ENCODE measurements around the gene ARHGAP8. TPM values are rescaled to one million over a fixed set of nuclear protein-coding genes. Genes with fewer than 3 reads are reported as not detected.

ARHGAP8 gene
- total and polyA plus RNA-seq, 10 of the 15 experiments (the other 5 are each of a cell fraction or from before 2014, with no cell fraction given), result 0.33 TPM; not detected in 9

DNA sequence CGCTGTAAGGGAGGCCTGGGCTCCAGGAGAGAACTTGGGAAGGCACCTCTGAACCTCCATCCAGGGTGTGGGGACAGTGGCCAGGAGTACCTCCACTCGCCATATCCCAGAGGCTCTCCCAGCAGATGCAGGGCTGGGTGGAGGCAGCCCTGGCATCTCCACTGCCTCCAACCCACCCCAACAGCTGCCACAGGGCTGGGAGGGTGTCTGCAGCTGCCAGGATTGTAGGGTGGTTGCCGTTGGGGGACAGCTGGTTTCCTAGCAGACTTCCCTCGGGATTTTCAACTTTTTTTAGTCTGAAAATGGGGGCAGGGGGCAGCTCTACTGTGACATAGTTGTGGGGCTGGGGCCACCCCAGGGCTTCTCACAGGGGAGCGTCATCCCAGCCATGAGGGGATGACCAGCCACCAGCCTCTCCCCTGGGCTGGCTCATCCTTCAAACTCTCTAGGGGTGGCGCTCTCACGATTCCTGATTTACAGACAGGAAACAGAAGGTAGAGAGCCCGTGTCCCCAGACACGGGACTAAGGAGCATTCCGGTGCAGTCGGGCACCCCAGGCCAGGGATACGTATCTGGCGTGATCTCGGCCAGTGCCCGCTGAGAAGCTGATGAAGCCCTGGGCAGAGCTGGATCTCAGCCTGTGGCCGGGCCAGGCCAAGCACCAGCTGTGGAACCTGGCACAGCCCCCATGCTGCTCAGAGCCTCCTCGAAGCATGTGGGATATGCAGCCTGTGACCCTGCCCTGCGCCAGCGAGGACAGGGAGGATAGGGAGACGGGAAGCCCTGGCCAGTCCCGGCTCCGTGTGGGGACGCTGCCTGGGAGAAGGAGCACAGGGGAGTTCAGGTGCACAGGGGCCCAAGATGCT lies 40.5 kb upstream of the ARHGAP8 start (continued):
- TF ChIP-seq BCLAF1 (IDR thresholded peaks at IDR 0.05) (no peak), MEF2B (IDR thresholded peaks at IDR 0.05; ENCODE audit: partially characterized antibody, poor library complexity, severe bottlenecking) (no peak), SIX5 (IDR thresholded peaks at IDR 0.05; ENCODE audit: low read depth, low read length, severe bottlenecking) (no peak), RFX5 (IDR thresholded peaks at IDR 0.05; ENCODE audit: low read depth, low read length) (no peak), PRDM15 (CRISPR knock-in tag; IDR thresholded peaks at IDR 0.05) (no peak), BCL11A (IDR thresholded peaks at IDR 0.05; ENCODE audit: low read depth, low read length) (no peak), MYC (IDR thresholded peaks at IDR 0.05; ENCODE audit: insufficient read depth, insufficient read length, insufficient replicate concordance, low read length, severe bottlenecking) (no peak), E2F4 (IDR thresholded peaks at IDR 0.05; ENCODE audit: low read depth, low read length) (no peak)
- TF ChIP-seq, protein P1, sequence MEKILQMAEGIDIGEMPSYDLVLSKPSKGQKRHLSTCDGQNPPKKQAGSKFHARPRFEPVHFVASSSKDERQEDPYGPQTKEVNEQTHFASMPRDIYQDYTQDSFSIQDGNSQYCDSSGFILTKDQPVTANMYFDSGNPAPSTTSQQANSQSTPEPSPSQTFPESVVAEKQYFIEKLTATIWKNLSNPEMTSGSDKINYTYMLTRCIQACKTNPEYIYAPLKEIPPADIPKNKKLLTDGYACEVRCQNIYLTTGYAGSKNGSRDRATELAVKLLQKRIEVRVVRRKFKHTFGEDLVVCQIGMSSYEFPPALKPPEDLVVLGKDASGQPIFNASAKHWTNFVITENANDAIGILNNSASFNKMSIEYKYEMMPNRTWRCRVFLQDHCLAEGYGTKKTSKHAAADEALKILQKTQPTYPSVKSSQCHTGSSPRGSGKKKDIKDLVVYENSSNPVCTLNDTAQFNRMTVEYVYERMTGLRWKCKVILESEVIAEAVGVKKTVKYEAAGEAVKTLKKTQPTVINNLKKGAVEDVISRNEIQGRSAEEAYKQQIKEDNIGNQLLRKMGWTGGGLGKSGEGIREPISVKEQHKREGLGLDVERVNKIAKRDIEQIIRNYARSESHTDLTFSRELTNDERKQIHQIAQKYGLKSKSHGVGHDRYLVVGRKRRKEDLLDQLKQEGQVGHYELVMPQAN (conservative IDR thresholded peaks at IDR 0.05), result no peak
- TF ChIP-seq, protein P2, sequence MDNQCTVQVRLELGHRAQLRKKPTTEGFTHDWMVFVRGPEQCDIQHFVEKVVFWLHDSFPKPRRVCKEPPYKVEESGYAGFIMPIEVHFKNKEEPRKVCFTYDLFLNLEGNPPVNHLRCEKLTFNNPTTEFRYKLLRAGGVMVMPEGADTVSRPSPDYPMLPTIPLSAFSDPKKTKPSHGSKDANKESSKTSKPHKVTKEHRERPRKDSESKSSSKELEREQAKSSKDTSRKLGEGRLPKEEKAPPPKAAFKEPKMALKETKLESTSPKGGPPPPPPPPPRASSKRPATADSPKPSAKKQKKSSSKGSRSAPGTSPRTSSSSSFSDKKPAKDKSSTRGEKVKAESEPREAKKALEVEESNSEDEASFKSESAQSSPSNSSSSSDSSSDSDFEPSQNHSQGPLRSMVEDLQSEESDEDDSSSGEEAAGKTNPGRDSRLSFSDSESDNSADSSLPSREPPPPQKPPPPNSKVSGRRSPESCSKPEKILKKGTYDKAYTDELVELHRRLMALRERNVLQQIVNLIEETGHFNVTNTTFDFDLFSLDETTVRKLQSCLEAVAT (IDR thresholded peaks at IDR 0.05), result no peak
- TF ChIP-seq, protein P3, sequence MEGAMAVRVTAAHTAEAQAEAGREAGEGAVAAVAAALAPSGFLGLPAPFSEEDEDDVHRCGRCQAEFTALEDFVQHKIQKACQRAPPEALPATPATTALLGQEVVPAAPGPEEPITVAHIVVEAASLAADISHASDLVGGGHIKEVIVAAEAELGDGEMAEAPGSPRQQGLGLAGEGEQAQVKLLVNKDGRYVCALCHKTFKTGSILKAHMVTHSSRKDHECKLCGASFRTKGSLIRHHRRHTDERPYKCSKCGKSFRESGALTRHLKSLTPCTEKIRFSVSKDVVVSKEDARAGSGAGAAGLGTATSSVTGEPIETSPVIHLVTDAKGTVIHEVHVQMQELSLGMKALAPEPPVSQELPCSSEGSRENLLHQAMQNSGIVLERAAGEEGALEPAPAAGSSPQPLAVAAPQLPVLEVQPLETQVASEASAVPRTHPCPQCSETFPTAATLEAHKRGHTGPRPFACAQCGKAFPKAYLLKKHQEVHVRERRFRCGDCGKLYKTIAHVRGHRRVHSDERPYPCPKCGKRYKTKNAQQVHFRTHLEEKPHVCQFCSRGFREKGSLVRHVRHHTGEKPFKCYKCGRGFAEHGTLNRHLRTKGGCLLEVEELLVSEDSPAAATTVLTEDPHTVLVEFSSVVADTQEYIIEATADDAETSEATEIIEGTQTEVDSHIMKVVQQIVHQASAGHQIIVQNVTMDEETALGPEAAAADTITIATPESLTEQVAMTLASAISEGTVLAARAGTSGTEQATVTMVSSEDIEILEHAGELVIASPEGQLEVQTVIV (IDR thresholded peaks at IDR 0.05; ENCODE audit: borderline replicate concordance, partially characterized antibody), result no peak

Data from GM12878 (cell line).